ENCODE measurements around the gene WWOX. TPM values are rescaled to one million over a fixed set of nuclear protein-coding genes. Genes with fewer than 3 reads are reported as not detected.

Gene WWOX
- total and polyA plus RNA-seq, 3 donors from 2014 or later = 20.6 to 76.7 (median 64.1) TPM

GRCh38 chr16:78274771-78275170 lies 175.3 kb downstream of the WWOX start:
- Histone ChIP-seq H3K27me3 (no peaks in the 10 kb centered on the region), H3K4me1 (peaks cover 4% of the 10 kb centered on the region), H3K4me3 (no peak overlapping the region), H3K27ac (no peak overlapping the region), H3K36me3 (ENCODE audit: low read depth, missing control alignments) (no peaks in the 10 kb centered on the region), H3K9me3 (no peaks in the 10 kb centered on the region)
- DNase-seq = no peak
- intact Hi-C loops (cut with DNase I; ENCODE audit: low total_unique reads) = no loop called here
- no peak for TF ChIP-seq POLR2A (IDR thresholded peaks at IDR 0.05)
- no peak for TF ChIP-seq CTCF (IDR thresholded peaks at IDR 0.05)
- 56 to 60% methylated on average over 4 of the region's 4 CpGs for WGBS, 2 donors

- H3K27me3 ChIP-seq = no peaks in the 10 kb centered on the region
- intact Hi-C loops (cut with DNase I; ENCODE audit: low total_unique reads) = no loop called here
- no peak overlapping the region for H3K4me3 ChIP-seq
- no peak overlapping the region for H3K27ac ChIP-seq
- TF ChIP-seq POLR2A (IDR thresholded peaks at IDR 0.05) = no peak
- TF ChIP-seq CTCF (IDR thresholded peaks at IDR 0.05) = no peak
- 89 to 90% methylated on average over 5 of the region's 5 CpGs for WGBS, 2 donors
- no peaks in the 10 kb centered on the region for H3K9me3 ChIP-seq
- peaks cover 4% of the 10 kb centered on the region for H3K4me1 ChIP-seq
- no peak for DNase-seq
- H3K36me3 ChIP-seq (ENCODE audit: low read depth, missing control alignments) = no peaks in the 10 kb centered on the region
Observed at GRCh38 chr16:78275420-78275819, 176.0 kb downstream of the WWOX start.

- Histone ChIP-seq H3K27ac (no peak overlapping the region), H3K4me1 (peaks cover 4% of the 10 kb centered on the region)
- TF ChIP-seq POLR2A (IDR thresholded peaks at IDR 0.05) = no peak
- no peak for TF ChIP-seq CTCF (IDR thresholded peaks at IDR 0.05)
Observed at GRCh38 chr16:78277321-78278055, 178.0 kb downstream of the WWOX start.

GRCh38 chr16:78278056-78278450 lies 178.6 kb downstream of the WWOX start:
- intact Hi-C loops (cut with DNase I; ENCODE audit: low total_unique reads) = no loop called here
- H3K4me1 ChIP-seq = peaks cover 4% of the 10 kb centered on the region
- no peak overlapping the region for H3K4me3 ChIP-seq
- WGBS, 2 donors = 83 to 88% methylated on average over 3 of the region's 3 CpGs
- H3K27ac ChIP-seq = no peak overlapping the region
- no peak for TF ChIP-seq POLR2A (IDR thresholded peaks at IDR 0.05)
- TF ChIP-seq CTCF (IDR thresholded peaks at IDR 0.05) = no peak
- no peak for DNase-seq
- no peaks in the 10 kb centered on the region for H3K27me3 ChIP-seq
- no peaks in the 10 kb centered on the region for H3K36me3 ChIP-seq (ENCODE audit: low read depth, missing control alignments)
- no peaks in the 10 kb centered on the region for H3K9me3 ChIP-seq

More at GRCh38 chr16:78277321-78278055, 178.0 kb downstream of the WWOX start:
- Histone ChIP-seq H3K27me3 (no peaks in the 10 kb centered on the region), H3K4me3 (no peak overlapping the region), H3K9me3 (no peaks in the 10 kb centered on the region), H3K36me3 (ENCODE audit: low read depth, missing control alignments) (no peaks in the 10 kb centered on the region)
- DNase-seq = no peak
- WGBS, 2 donors = 36 to 45% methylated on average over 12 of the region's 12 CpGs
- intact Hi-C loops (cut with DNase I; ENCODE audit: low total_unique reads) = no loop called here

- intact Hi-C loops (cut with DNase I; ENCODE audit: low total_unique reads) = no loop called here
- H3K36me3 ChIP-seq (ENCODE audit: low read depth, missing control alignments) = no peaks in the 10 kb centered on the region
- no peak overlapping the region for H3K4me3 ChIP-seq
- no peaks in the 10 kb centered on the region for H3K9me3 ChIP-seq
- WGBS, 2 donors = 62 to 84% methylated on average over 6 of the region's 6 CpGs
- TF ChIP-seq POLR2A (IDR thresholded peaks at IDR 0.05) (no peak), CTCF (IDR thresholded peaks at IDR 0.05) (no peak)
- H3K4me1 ChIP-seq = peaks cover 4% of the 10 kb centered on the region
- H3K27me3 ChIP-seq = no peaks in the 10 kb centered on the region
- H3K27ac ChIP-seq = no peak overlapping the region
- no peak for DNase-seq
Observed at GRCh38 chr16:78281115-78281514, 181.7 kb downstream of the WWOX start.
